WTC11 (cell line): ENCODE results near the gene ITK.

Experiments used
- CBFB ChIP-seq: sonication (generic); formaldehyde crosslinking; IDR thresholded peaks from 2 replicates; pipeline ENCODE4 v1.8.1; 2022; ENCODE audit warnings: mild to moderate bottlenecking, low read depth, missing genetic modification reagents
- FOXP1 ChIP-seq: sonication (generic); formaldehyde crosslinking; IDR thresholded peaks from 2 replicates; pipeline ENCODE4 v1.8.0; 2022; ENCODE audit warnings: missing genetic modification reagents, mild to moderate bottlenecking, moderate library complexity, borderline replicate concordance
- JUN ChIP-seq: sonication (generic); formaldehyde crosslinking; IDR thresholded peaks from 2 replicates; pipeline ENCODE4 v1.8.0; 2023; ENCODE audit warnings: mild to moderate bottlenecking, missing genetic modification reagents
- KAT7 ChIP-seq: sonication (generic); formaldehyde crosslinking; IDR thresholded peaks from 2 replicates; pipeline ENCODE4 v1.8.1; 2023; ENCODE audit warnings: missing genetic modification reagents, mild to moderate bottlenecking, borderline replicate concordance
- MXD4 ChIP-seq: fragments of 250-450 bp; sonication (Bioruptor Pico); IDR thresholded peaks from 2 replicates; pipeline ENCODE4 v1.8.0; 2021; ENCODE audit warnings: mild to moderate bottlenecking, moderate library complexity, borderline replicate concordance
- NFE2L1 ChIP-seq: sonication (generic); formaldehyde crosslinking; IDR thresholded peaks from 2 replicates; pipeline ENCODE4 v1.8.1; 2023; ENCODE audit warnings: missing genetic modification reagents
- RELA ChIP-seq: sonication (generic); formaldehyde crosslinking; IDR thresholded peaks from 2 replicates; pipeline ENCODE4 v1.8.1; 2022; ENCODE audit warnings: missing genetic modification reagents, mild to moderate bottlenecking, borderline replicate concordance
- TEAD4 ChIP-seq: sonication (generic); formaldehyde crosslinking; IDR thresholded peaks from 2 replicates; pipeline ENCODE4 v1.8.0; 2022; ENCODE audit warnings: mild to moderate bottlenecking, missing genetic modification reagents
- TP53 ChIP-seq: sonication (generic); formaldehyde crosslinking; IDR thresholded peaks from 2 replicates; pipeline ENCODE4 v1.8.1; 2023; ENCODE audit warnings: mild to moderate bottlenecking, missing genetic modification reagents
- ZNF138 ChIP-seq: sonication (generic); formaldehyde crosslinking; conservative IDR thresholded peaks from 2 replicates; pipeline ENCODE4 v1.8.1; 2022; ENCODE audit warnings: mild to moderate bottlenecking, moderate library complexity, missing genetic modification reagents
- ZNF512 ChIP-seq: sonication (generic); formaldehyde crosslinking; IDR thresholded peaks from 2 replicates; pipeline ENCODE4 v1.8.1; 2022; ENCODE audit warnings: missing genetic modification reagents, borderline replicate concordance
- TF ChIP-seq, protein P1 (sequence below): fragments of 200-600 bp; IDR thresholded peaks from 2 replicates; pipeline ENCODE4 v1.8.0; 2022; ENCODE audit warnings: antibody characterized with exemption
- TF ChIP-seq, protein P2 (sequence below): sonication (generic); formaldehyde crosslinking; IDR thresholded peaks from 2 replicates; pipeline ENCODE4 v1.8.1; 2023; ENCODE audit warnings: mild to moderate bottlenecking, missing genetic modification reagents, moderate library complexity
- TF ChIP-seq, protein P3 (sequence below): sonication (generic); formaldehyde crosslinking; IDR thresholded peaks from 2 replicates; pipeline ENCODE4 v1.8.0; 2022; ENCODE audit warnings: mild to moderate bottlenecking, missing genetic modification reagents

DNA sequence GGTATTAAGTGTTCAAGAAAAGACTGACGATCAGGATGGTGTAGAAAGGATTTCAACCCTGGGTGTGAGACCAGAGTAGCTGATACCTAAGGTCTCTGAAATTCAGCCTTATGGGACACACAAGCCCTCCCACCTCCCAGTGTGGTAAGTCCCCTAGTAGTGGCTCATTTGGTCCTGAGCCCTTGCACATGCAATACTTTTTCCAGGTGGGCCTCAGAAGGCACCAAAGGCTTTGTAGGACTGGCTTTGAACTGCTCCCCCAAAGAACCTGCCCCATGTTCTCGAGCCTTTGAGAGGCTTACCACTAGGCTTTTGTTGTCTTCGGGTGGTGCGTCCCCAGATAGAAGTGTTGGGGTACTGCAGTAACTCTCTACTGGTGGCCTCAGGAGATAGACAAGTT is 15.4 kb upstream of the ITK start:
- TF ChIP-seq, protein P1, sequence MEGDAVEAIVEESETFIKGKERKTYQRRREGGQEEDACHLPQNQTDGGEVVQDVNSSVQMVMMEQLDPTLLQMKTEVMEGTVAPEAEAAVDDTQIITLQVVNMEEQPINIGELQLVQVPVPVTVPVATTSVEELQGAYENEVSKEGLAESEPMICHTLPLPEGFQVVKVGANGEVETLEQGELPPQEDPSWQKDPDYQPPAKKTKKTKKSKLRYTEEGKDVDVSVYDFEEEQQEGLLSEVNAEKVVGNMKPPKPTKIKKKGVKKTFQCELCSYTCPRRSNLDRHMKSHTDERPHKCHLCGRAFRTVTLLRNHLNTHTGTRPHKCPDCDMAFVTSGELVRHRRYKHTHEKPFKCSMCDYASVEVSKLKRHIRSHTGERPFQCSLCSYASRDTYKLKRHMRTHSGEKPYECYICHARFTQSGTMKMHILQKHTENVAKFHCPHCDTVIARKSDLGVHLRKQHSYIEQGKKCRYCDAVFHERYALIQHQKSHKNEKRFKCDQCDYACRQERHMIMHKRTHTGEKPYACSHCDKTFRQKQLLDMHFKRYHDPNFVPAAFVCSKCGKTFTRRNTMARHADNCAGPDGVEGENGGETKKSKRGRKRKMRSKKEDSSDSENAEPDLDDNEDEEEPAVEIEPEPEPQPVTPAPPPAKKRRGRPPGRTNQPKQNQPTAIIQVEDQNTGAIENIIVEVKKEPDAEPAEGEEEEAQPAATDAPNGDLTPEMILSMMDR: no peak
- TF ChIP-seq TP53 (CRISPR knock-in tag): no peak
- no peak for TF ChIP-seq ZNF138
- TF ChIP-seq FOXP1 (CRISPR knock-in tag): no peak
- no peak for TF ChIP-seq MXD4 (CRISPR knock-in tag)
- TF ChIP-seq KAT7 (CRISPR knock-in tag): no peak
- TF ChIP-seq, protein P2, sequence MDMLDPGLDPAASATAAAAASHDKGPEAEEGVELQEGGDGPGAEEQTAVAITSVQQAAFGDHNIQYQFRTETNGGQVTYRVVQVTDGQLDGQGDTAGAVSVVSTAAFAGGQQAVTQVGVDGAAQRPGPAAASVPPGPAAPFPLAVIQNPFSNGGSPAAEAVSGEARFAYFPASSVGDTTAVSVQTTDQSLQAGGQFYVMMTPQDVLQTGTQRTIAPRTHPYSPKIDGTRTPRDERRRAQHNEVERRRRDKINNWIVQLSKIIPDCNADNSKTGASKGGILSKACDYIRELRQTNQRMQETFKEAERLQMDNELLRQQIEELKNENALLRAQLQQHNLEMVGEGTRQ: no peak
- TF ChIP-seq, protein P3, sequence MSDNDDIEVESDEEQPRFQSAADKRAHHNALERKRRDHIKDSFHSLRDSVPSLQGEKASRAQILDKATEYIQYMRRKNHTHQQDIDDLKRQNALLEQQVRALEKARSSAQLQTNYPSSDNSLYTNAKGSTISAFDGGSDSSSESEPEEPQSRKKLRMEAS (CRISPR knock-in tag): no peak
- no peak for TF ChIP-seq TEAD4 (CRISPR knock-in tag)
- no peak for TF ChIP-seq JUN (CRISPR knock-in tag)
- no peak for TF ChIP-seq ZNF512 (CRISPR knock-in tag)
- TF ChIP-seq NFE2L1 (CRISPR knock-in tag): no peak
- no peak for TF ChIP-seq RELA
- TF ChIP-seq CBFB: no peak
